Testis (tissue), 3 donors: Measurements from ENCODE around the gene TYW1. TPM values are rescaled to one million over a fixed set of nuclear protein-coding genes. Genes with fewer than 3 reads are reported as not detected.
"Not testable (repeated sequence)": the region's sequence is repeated elsewhere in the genome, so short reads cannot be mapped to it uniquely, and the experiment has no call there.

Experiments used
- DNase-seq: peaks from one replicate; pipeline ENCODE4 v3.0.0-alpha.2; 2019
- H3K27ac ChIP-seq, 2 donors: fragments of 200-600 bp; sonication (generic); one replicate each; pipeline ENCODE4 v1.5.1; 2019
- H3K27me3 ChIP-seq: fragments of 200-600 bp; sonication (generic); one replicate; pipeline ENCODE4 v1.5.1; 2019
- H3K36me3 ChIP-seq: fragments of 200-600 bp; sonication (generic); one replicate; pipeline ENCODE4 v1.5.1; 2017; ENCODE audit warnings: low read depth; ENCODE audit errors: missing control alignments
- H3K4me1 ChIP-seq: fragments of 200-600 bp; sonication (generic); one replicate; pipeline ENCODE4 v1.5.1; 2019
- H3K4me3 ChIP-seq, 2 donors: fragments of 200-600 bp; sonication (generic); one replicate each; pipeline ENCODE4 v1.5.1; 2017 to 2019
- H3K9me3 ChIP-seq: fragments of 200-600 bp; sonication (generic); one replicate; pipeline ENCODE4 v1.5.1; 2017
- CTCF ChIP-seq, 3 experiments: fragments of 450-650 bp in 2 of 3; fragments of 200-600 bp in 1 of 3; sonication (generic) in 1 of 3; IDR thresholded peaks; one replicate each; pipeline ENCODE4 v1.5.1; 2016 to 2019; ENCODE audit warnings: antibody characterized with exemption in 3 of 3, mild to moderate bottlenecking in 2 of 3, moderate library complexity in 1 of 3
- POLR2A ChIP-seq: fragments of 450-650 bp; IDR thresholded peaks from one replicate; pipeline ENCODE4 v1.6.1; 2017; ENCODE audit warnings: antibody characterized with exemption, mild to moderate bottlenecking, moderate library complexity
- WGBS, 2 donors: methylation state at CpG; one replicate each; pipeline ENCODE4 v1.1.5; 2018; 5-methylcytosine and 5-hydroxymethylcytosine counted together
- intact Hi-C: fragments of 100-400 bp; cut with DNase I; formaldehyde crosslinking; loops from one replicate; pipeline ENCODE4 v1.15.1; 2023; ENCODE audit warnings: low total_unique reads
- polyA plus RNA-seq: library from polyadenylated mRNA; stranded (reverse); fragments of 350-450 nt; fragmentation: Illumina TruSeq; extraction: RNeasy Lipid Tissue Mini Kit (QIAGEN cat#74804); gene quantifications from one replicate; pipeline ENCODE4 v1.2.3, GENCODE V29; 2014; ENCODE audit warnings: low read depth, low replicate concordance; ENCODE audit not compliant: insufficient read depth
- total RNA-seq, 2 donors: library from RNA; depleted of rRNA; stranded (reverse); fragments of >200 nt; gene quantifications; one replicate each; pipeline ENCODE4 v1.2.3, GENCODE V29; 2016

The TYW1 gene
- total and polyA plus RNA-seq, 3 donors from 2014 or later = 16.9 to 22.8 (median 21.7) TPM

- intact Hi-C loops = no loop called here
- H3K27ac ChIP-seq = no peak overlapping the region
- H3K36me3 ChIP-seq = no peaks in the 10 kb centered on the region
- no peaks in the 10 kb centered on the region for H3K4me1 ChIP-seq
- no peak for TF ChIP-seq POLR2A
- whole genome bisulfite sequencing, 2 donors = 83 to 92% methylated on average over 5 of the region's 5 CpGs
- H3K27me3 ChIP-seq = no peaks in the 10 kb centered on the region
- no peaks in the 10 kb centered on the region for H3K9me3 ChIP-seq
- H3K4me3 ChIP-seq = no peak overlapping the region
- no peak for DNase-seq
Observed at GRCh38 chr7:67033251-67033650, 36.6 kb downstream of the TYW1 start.

- H3K27me3 ChIP-seq, intact Hi-C loops, H3K36me3 ChIP-seq, H3K4me1 ChIP-seq, H3K9me3 ChIP-seq, H3K4me3 ChIP-seq, H3K27ac ChIP-seq: not testable (repeated sequence)
- WGBS, 2 donors = 91 to 92% methylated on average over 3 to 10 of the region's 10 CpGs
- DNase-seq = peak; percentile 21
Observed at GRCh38 chr7:67036432-67037395, 40.1 kb downstream of the TYW1 start.

- H3K27me3 ChIP-seq, DNase-seq, H3K36me3 ChIP-seq, intact Hi-C loops, H3K27ac ChIP-seq, H3K4me3 ChIP-seq, H3K4me1 ChIP-seq, H3K9me3 ChIP-seq: not testable (repeated sequence)
- WGBS, 2 donors = 54 to 60% methylated on average over 2 of the region's 2 CpGs
- TF ChIP-seq CTCF (IDR thresholded peaks at IDR 0.05) = peak in 1 of 3 experiments; percentile 37
Observed at GRCh38 chr7:67040832-67041231, 44.2 kb downstream of the TYW1 start.

GRCh38 chr7:67042781-67043558 lies 46.3 kb downstream of the TYW1 start:
- 79 to 82% methylated on average over 5 of the region's 5 CpGs for WGBS, 2 donors
- H3K9me3 ChIP-seq, H3K36me3 ChIP-seq, H3K4me1 ChIP-seq, intact Hi-C loops, H3K4me3 ChIP-seq, H3K27me3 ChIP-seq, H3K27ac ChIP-seq: not testable (repeated sequence)
- DNase-seq = peak; percentile 65

- H3K27ac ChIP-seq, DNase-seq, H3K27me3 ChIP-seq, intact Hi-C loops, H3K9me3 ChIP-seq, H3K36me3 ChIP-seq, H3K4me3 ChIP-seq, H3K4me1 ChIP-seq: not testable (repeated sequence)
- 93 to 95% methylated on average over 4 of the region's 4 CpGs for WGBS, 2 donors
Observed at GRCh38 chr7:67043559-67043930, 46.9 kb downstream of the TYW1 start.

GRCh38 chr7:67045496-67045995 lies 48.9 kb downstream of the TYW1 start:
- 83 to 89% methylated on average over 4 of the region's 4 CpGs for WGBS, 2 donors
- intact Hi-C loops = no loop called here
- Histone ChIP-seq H3K4me1 (peaks cover 3% of the 10 kb centered on the region), H3K36me3 (no peaks in the 10 kb centered on the region), H3K27me3 (no peaks in the 10 kb centered on the region), H3K4me3 (no peak overlapping the region), H3K27ac (no peak overlapping the region), H3K9me3 (no peaks in the 10 kb centered on the region)
- no peak for DNase-seq
- TF ChIP-seq POLR2A = no peak
- no peak for TF ChIP-seq CTCF (IDR thresholded peaks at IDR 0.05)

GRCh38 chr7:67046819-67047218 lies 50.2 kb downstream of the TYW1 start:
- H3K4me1 ChIP-seq, H3K27me3 ChIP-seq, H3K4me3 ChIP-seq, H3K9me3 ChIP-seq, DNase-seq, H3K36me3 ChIP-seq, intact Hi-C loops, H3K27ac ChIP-seq: not testable (repeated sequence)
- WGBS, 2 donors = 55 to 60% methylated on average over 2 of the region's 2 CpGs

GRCh38 chr7:67049908-67050307 lies 53.3 kb downstream of the TYW1 start:
- H3K36me3 ChIP-seq, DNase-seq, H3K9me3 ChIP-seq, intact Hi-C loops, H3K27me3 ChIP-seq, H3K4me1 ChIP-seq, H3K27ac ChIP-seq, H3K4me3 ChIP-seq: not testable (repeated sequence)
- WGBS, 2 donors = 92 to 95% methylated on average over 2 of the region's 2 CpGs

- H3K27me3 ChIP-seq, H3K4me1 ChIP-seq, intact Hi-C loops, H3K27ac ChIP-seq, H3K9me3 ChIP-seq, DNase-seq, H3K36me3 ChIP-seq, H3K4me3 ChIP-seq: not testable (repeated sequence)
- WGBS, 2 donors = 93 to 97% methylated on average over 2 of the region's 2 CpGs
Observed at GRCh38 chr7:67052161-67052560, 55.5 kb downstream of the TYW1 start.
